HG03139 (cell line): ENCODE data around the gene ARGLU1.

Experiments
- ATAC-seq: cut with Tn5 transposase; IDR thresholded peaks from one replicate; pipeline ENCODE4 v1.9.1; 2021; ENCODE audit not compliant: unreplicated experiment

ARGLU1 gene

GRCh38 chr13:106503730-106504453, 64.0 kb downstream of the ARGLU1 start:
- ATAC-seq: no peak

GRCh38 chr13:106503272-106503671, 64.7 kb downstream of the ARGLU1 start:
- ATAC-seq: no peak

- no peak for ATAC-seq
Observed at GRCh38 chr13:106500445-106500844, 67.5 kb downstream of the ARGLU1 start.

GRCh38 chr13:106499896-106500295, 68.0 kb downstream of the ARGLU1 start:
- ATAC-seq: peak; percentile 69

GRCh38 chr13:106499113-106499512, 68.8 kb downstream of the ARGLU1 start:
- ATAC-seq: no peak

GRCh38 chr13:106498571-106498970, 69.4 kb downstream of the ARGLU1 start:
- no peak for ATAC-seq

- ATAC-seq: no peak
Observed at GRCh38 chr13:106498158-106498557, 69.8 kb downstream of the ARGLU1 start.

GRCh38 chr13:106497079-106497478, 70.9 kb downstream of the ARGLU1 start:
- ATAC-seq: no peak

- ATAC-seq: no peak
Observed at GRCh38 chr13:106496072-106496997, 71.6 kb downstream of the ARGLU1 start.

- no peak for ATAC-seq
Observed at GRCh38 chr13:106494936-106495335, 73.0 kb downstream of the ARGLU1 start.

- no peak for ATAC-seq
Observed at GRCh38 chr13:106494506-106494905, 73.4 kb downstream of the ARGLU1 start.

GRCh38 chr13:106493533-106494220, 74.3 kb downstream of the ARGLU1 start:
- ATAC-seq: peak; percentile 94

- no peak for ATAC-seq
Observed at GRCh38 chr13:106492588-106493475, 75.1 kb downstream of the ARGLU1 start.

- ATAC-seq: no peak
Observed at GRCh38 chr13:106491928-106492587, 75.9 kb downstream of the ARGLU1 start.
